Gastrocnemius medialis (tissue), 4 donors: Measurements from ENCODE around the gene MTFP1. TPM values are rescaled to one million over a fixed set of nuclear protein-coding genes. Genes with fewer than 3 reads are reported as not detected.
"Not testable (repeated sequence)": the region's sequence is repeated elsewhere in the genome, so short reads cannot be mapped to it uniquely, and the experiment has no call there.

ENCODE experiments used
- ATAC-seq, 2 donors: fragments of 150-250 bp; one replicate each; pipeline ENCODE4 v1.9.1; 2016
- DNase-seq, 2 donors: peaks; one replicate each; pipeline ENCODE4 v3.0.0-alpha.2; 2019
- H3K27ac ChIP-seq, 4 donors: fragments of 200-600 bp; sonication (generic); 1 replicate in 1 of 4; 2 replicates in 3 of 4; pipeline ENCODE4 v1.5.1; 2016 to 2018; ENCODE audit warnings: mild to moderate bottlenecking in 2 of 4, moderate library complexity in 1 of 4
- H3K27me3 ChIP-seq, 3 donors: fragments of 200-600 bp; sonication (generic) in 2 of 3; 1 replicate in 1 of 3; 2 replicates in 2 of 3; pipeline versions ENCODE4 v1.5.1 to v1.6.0; 2016 to 2019; ENCODE audit warnings: mild to moderate bottlenecking in 1 of 3, moderate library complexity in 1 of 3
- H3K36me3 ChIP-seq, 2 donors: fragments of 200-600 bp; sonication (generic) in 1 of 2; one replicate each; pipeline ENCODE4 v1.5.1; 2017 to 2018
- H3K4me1 ChIP-seq, 2 donors: fragments of 200-600 bp; sonication (generic) in 1 of 2; one replicate each; pipeline ENCODE4 v1.5.1; 2016 to 2017; ENCODE audit warnings: mild to moderate bottlenecking in 2 of 2
- H3K4me3 ChIP-seq, 4 donors: fragments of 200-600 bp; sonication (generic) in 3 of 4; 1 replicate in 1 of 4; 2 replicates in 3 of 4; pipeline ENCODE4 v1.5.1; 2016 to 2019; ENCODE audit warnings: mild to moderate bottlenecking in 2 of 4
- H3K9me3 ChIP-seq, 3 donors: fragments of 200-600 bp; sonication (generic) in 2 of 3; 1 replicate in 1 of 3; 2 replicates in 2 of 3; pipeline ENCODE4 v1.5.1; 2016 to 2019
- POLR2A ChIP-seq, 2 donors: fragments of 450-650 bp; IDR thresholded peaks; one replicate each; pipeline ENCODE4 v1.6.1; 2017; ENCODE audit warnings: antibody characterized with exemption in 2 of 2, mild to moderate bottlenecking in 2 of 2, moderate library complexity in 2 of 2
- in situ Hi-C, 4 donors: fragments of 200-750 bp; cut with MboI; loops; one replicate each; pipeline versions ENCODE4 v1.15.0 to v1.8.0; 2017; ENCODE audit warnings: low sequenced_read_pairs in 4 of 4
- intact Hi-C: fragments of 100-400 bp; cut with DNase I; formaldehyde crosslinking; loops from one replicate; pipeline ENCODE4 v1.15.1; 2023; ENCODE audit warnings: low total_unique reads
- total RNA-seq, 4 donors: library from RNA; depleted of rRNA; stranded (reverse); fragments of >200 nt; gene quantifications; one replicate each; pipeline versions ENCODE4 v1.1.0 to v1.2.3, GENCODE V29; 2016
- TF ChIP-seq, protein P1 (sequence below), 5 experiments: fragments of 450-650 bp in 3 of 5; fragments of 200-600 bp in 2 of 5; sonication (generic) in 2 of 5; IDR thresholded peaks in 4 of 5; conservative IDR thresholded peaks in 1 of 5; 1 replicate in 4 of 5; 2 replicates in 1 of 5; pipeline ENCODE4 v1.5.1; 2016 to 2019; ENCODE audit warnings: antibody characterized with exemption in 5 of 5, mild to moderate bottlenecking in 3 of 5, moderate library complexity in 3 of 5

The MTFP1 gene
- total RNA-seq, 4 donors from 2014 or later: 15.9 to 57.7 (median 44.5) TPM

DNA sequence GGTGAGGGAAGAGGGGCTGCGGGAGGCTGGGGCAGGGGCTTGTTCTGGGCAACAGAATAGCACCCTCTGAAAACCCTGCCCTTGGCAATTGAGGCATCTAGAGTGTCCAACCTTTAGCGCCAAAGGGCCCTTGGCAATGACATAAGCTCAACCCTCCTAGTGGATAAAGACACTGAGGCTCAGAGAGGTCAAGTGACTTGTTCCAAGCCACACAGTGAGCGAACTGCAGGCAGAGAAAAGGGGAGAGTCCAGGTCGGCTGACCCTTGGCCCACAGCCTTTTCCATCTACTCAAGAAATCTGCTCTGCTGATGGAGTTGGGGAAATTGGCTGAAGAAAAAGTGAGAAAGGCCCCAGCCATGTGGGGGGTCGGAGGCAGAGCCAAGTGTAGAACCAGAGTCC, 25.9 kb upstream of the MTFP1 start:
- H3K9me3 ChIP-seq: no peaks in the 10 kb centered on the region
- in situ Hi-C loops: loop anchor here (10.0 to 25.0 kb wide), 4 partner anchors 85 to 287 kb away; partner anchors contain the start of genes CASTOR1 (in 1 of the 4) and OSM (in 1 of the 4)
- no peaks in the 10 kb centered on the region for H3K36me3 ChIP-seq
- no peak for DNase-seq
- no peak for TF ChIP-seq POLR2A (IDR thresholded peaks at IDR 0.05)
- TF ChIP-seq, protein P1, sequence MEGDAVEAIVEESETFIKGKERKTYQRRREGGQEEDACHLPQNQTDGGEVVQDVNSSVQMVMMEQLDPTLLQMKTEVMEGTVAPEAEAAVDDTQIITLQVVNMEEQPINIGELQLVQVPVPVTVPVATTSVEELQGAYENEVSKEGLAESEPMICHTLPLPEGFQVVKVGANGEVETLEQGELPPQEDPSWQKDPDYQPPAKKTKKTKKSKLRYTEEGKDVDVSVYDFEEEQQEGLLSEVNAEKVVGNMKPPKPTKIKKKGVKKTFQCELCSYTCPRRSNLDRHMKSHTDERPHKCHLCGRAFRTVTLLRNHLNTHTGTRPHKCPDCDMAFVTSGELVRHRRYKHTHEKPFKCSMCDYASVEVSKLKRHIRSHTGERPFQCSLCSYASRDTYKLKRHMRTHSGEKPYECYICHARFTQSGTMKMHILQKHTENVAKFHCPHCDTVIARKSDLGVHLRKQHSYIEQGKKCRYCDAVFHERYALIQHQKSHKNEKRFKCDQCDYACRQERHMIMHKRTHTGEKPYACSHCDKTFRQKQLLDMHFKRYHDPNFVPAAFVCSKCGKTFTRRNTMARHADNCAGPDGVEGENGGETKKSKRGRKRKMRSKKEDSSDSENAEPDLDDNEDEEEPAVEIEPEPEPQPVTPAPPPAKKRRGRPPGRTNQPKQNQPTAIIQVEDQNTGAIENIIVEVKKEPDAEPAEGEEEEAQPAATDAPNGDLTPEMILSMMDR (IDR thresholded peaks at IDR 0.05 in 4 of 5, conservative IDR thresholded peaks at IDR 0.05 in 1 of 5): no peak
- no peak for ATAC-seq
- H3K27ac ChIP-seq: no peak overlapping the region
- peaks cover 0 to 14% of the 10 kb centered on the region in 2 donors for H3K4me1 ChIP-seq
- H3K4me3 ChIP-seq: no peak overlapping the region
- peaks cover 24 to 31% (median 29%) of the 10 kb centered on the region in 3 donors for H3K27me3 ChIP-seq
- intact Hi-C loops: no loop called here

DNA sequence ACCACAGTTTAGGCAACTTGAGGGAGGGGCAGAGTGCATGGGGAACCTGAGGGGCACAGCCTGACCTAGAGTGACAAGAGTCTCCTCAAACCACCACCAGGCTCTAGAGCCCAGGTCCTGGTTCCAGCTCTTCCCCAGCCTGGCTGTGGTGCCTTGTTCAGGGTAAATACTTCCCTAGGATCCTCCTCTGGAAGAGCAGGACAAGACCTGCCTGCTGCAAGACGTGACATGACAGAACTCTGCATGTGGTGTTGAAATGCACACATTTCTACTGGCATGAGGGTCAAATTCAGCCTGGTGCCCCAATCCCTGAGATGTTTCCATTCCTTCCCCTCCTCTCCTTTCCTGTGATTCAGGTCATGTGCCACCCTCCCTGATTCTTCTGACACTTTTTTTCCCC, 25.4 kb upstream of the MTFP1 start:
- no peaks in the 10 kb centered on the region for H3K36me3 ChIP-seq
- in situ Hi-C loops (no loop called here), intact Hi-C loops (no loop called here)
- H3K27me3 ChIP-seq: peaks cover 24 to 28% (median 24%) of the 10 kb centered on the region in 3 donors
- no peaks in the 10 kb centered on the region for H3K9me3 ChIP-seq
- H3K27ac ChIP-seq: no peak overlapping the region
- DNase-seq: no peak
- H3K4me1 ChIP-seq: peaks cover 0 to 14% of the 10 kb centered on the region in 2 donors
- TF ChIP-seq, protein P1 (IDR thresholded peaks at IDR 0.05 in 4 of 5, conservative IDR thresholded peaks at IDR 0.05 in 1 of 5): no peak
- no peak for TF ChIP-seq POLR2A (IDR thresholded peaks at IDR 0.05)
- no peak for ATAC-seq
- H3K4me3 ChIP-seq: no peak overlapping the region

DNA sequence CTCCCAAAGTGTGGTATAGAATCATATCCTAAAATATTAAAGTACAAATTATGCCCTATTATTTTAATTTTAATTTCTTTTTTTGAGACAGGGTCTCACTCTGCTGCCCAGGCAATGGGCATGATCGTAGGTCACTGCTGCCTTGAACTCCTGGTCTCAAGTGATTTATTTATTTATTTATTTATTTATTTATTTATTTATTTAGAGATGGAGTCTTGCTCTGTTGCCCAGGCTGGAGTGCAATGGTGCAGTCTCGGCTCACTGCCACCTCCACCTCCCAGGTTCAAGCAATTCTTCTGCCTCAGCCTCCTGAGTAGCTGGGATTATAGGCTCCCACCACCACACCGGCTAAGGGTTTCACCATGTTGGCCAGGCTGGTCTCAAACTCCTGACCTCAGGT, 24.5 kb upstream of the MTFP1 start:
- H3K4me3 ChIP-seq, H3K36me3 ChIP-seq, intact Hi-C loops, in situ Hi-C loops, H3K9me3 ChIP-seq, ATAC-seq, H3K27ac ChIP-seq, DNase-seq: not testable (repeated sequence)
- peaks cover 18 to 19% (median 18%) of the 10 kb centered on the region in 3 donors for H3K27me3 ChIP-seq
- H3K4me1 ChIP-seq: peaks cover 0 to 14% of the 10 kb centered on the region in 2 donors

DNA sequence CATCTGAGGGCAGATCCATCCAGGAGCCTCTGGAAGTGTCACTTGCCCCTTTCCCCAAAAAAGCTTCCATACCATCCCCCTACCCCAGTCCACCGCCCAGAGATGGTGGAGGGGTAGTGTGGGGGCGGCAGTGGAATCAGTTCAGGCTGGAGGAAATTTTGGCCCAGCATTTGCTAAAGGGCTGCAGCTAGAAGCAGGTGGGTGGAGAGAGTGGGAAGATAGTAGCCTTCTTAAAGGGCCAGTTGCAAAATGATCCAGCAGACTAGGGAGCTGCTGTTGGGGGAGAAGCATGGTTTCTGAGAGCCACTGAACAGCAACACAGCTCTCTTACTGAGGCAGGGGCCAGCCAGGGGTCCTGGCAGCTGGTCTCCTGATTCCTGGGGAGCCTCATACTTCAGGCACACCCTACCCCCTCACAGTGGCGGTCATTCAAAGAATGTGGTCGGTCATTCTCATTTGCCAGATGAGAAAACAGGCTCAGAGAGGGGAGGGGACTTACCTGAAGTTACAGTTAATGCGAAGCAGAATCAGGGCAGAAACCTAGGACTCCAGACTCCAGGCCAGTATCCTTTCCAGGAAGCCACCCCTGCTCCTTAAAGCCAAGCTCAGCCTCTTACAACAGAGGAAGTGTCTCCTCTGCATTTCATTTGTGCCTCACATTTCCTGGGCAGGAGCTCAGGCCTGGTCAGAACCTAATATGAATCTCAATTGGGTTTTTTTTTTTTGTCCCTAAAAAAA, 23.4 kb upstream of the MTFP1 start:
- Histone ChIP-seq H3K36me3 (peaks cover 0 to 3% of the 10 kb centered on the region in 2 donors), H3K27me3 (peaks cover 9 to 11% (median 10%) of the 10 kb centered on the region in 3 donors), H3K4me1 (peaks cover 0 to 4% of the 10 kb centered on the region in 2 donors), H3K4me3 (no peak overlapping the region), H3K9me3 (no peaks in the 10 kb centered on the region), H3K27ac (no peak overlapping the region)
- DNase-seq (no peak), ATAC-seq (no peak)
- in situ Hi-C loops: no loop called here
- no peak for TF ChIP-seq POLR2A (IDR thresholded peaks at IDR 0.05)
- TF ChIP-seq, protein P1 (IDR thresholded peaks at IDR 0.05 in 4 of 5, conservative IDR thresholded peaks at IDR 0.05 in 1 of 5): no peak
- intact Hi-C loops: no loop called here

DNA sequence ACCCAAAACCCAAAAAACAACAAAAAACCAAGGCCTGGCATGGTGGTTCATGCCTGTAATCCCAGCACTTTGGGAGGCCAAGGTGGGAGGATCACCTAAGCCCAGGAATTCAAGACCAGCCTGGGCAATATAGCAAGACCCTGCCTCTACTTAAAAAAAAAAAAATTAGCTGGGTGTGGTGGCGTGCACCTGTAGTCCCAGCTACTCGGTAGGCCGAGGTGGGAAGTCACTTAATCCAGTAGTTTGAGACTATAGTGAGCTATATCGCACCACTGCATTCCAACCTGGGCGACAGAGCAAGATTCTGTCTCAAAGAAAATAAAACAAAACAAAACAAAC, 22.8 kb upstream of the MTFP1 start:
- intact Hi-C loops, ATAC-seq, H3K27me3 ChIP-seq, H3K4me1 ChIP-seq, H3K27ac ChIP-seq, DNase-seq, H3K36me3 ChIP-seq, H3K9me3 ChIP-seq, H3K4me3 ChIP-seq, in situ Hi-C loops: not testable (repeated sequence)
